GM18499 (cell line): ENCODE results near the gene LCE1A.

ENCODE experiments used
- ATAC-seq: cut with Tn5 transposase; IDR thresholded peaks from one replicate; pipeline ENCODE4 v1.9.1; 2021; ENCODE audit warnings: moderate number of reproducible peaks; ENCODE audit not compliant: insufficient read depth, unreplicated experiment

Gene LCE1A

GRCh38 chr1:152869808-152870419 is 42.6 kb downstream of the LCE1A start:
- ATAC-seq, result no peak

GRCh38 chr1:152870831-152871730 is 43.8 kb downstream of the LCE1A start:
- no peak for ATAC-seq

GRCh38 chr1:152871731-152872126 is 44.5 kb downstream of the LCE1A start:
- ATAC-seq, result no peak

- ATAC-seq, result no peak
Observed at GRCh38 chr1:152873495-152873894, 46.2 kb downstream of the LCE1A start.

- no peak for ATAC-seq
Observed at GRCh38 chr1:152876827-152877226, 49.6 kb downstream of the LCE1A start.
